ENCODE measurements around the gene MCM3.

Gene MCM3

GRCh38 chr6:52230685-52231084 lies 53.9 kb downstream of the MCM3 start:
- no peak overlapping the region for H3K4me3 ChIP-seq (replicated peaks in 1 of 2; ENCODE audit: low read depth in 2 of 2, low read length in 2 of 2)
- DNase-seq (ENCODE audit: low read depth in 2 of 2): no peak
- TF ChIP-seq CTCF (IDR thresholded peaks at IDR 0.05; ENCODE audit: low read depth, low read length): no peak

GRCh38 chr6:52227495-52227894 lies 57.0 kb downstream of the MCM3 start:
- TF ChIP-seq CTCF (IDR thresholded peaks at IDR 0.05; ENCODE audit: low read depth, low read length): no peak
- no peak overlapping the region for H3K4me3 ChIP-seq (replicated peaks in 1 of 2; ENCODE audit: low read depth in 2 of 2, low read length in 2 of 2)
- no peak for DNase-seq (ENCODE audit: low read depth in 2 of 2)

GRCh38 chr6:52221302-52221701 lies 63.2 kb downstream of the MCM3 start:
- no peak for DNase-seq (ENCODE audit: low read depth in 2 of 2)
- no peak for TF ChIP-seq CTCF (IDR thresholded peaks at IDR 0.05; ENCODE audit: low read depth, low read length)
- H3K4me3 ChIP-seq (replicated peaks in 1 of 2; ENCODE audit: low read depth in 2 of 2, low read length in 2 of 2): no peak overlapping the region

GRCh38 chr6:52217761-52218160 lies 66.8 kb downstream of the MCM3 start:
- no peak overlapping the region for H3K4me3 ChIP-seq (replicated peaks in 1 of 2; ENCODE audit: low read depth in 2 of 2, low read length in 2 of 2)
- DNase-seq (ENCODE audit: low read depth in 2 of 2): no peak
- no peak for TF ChIP-seq CTCF (IDR thresholded peaks at IDR 0.05; ENCODE audit: low read depth, low read length)

GRCh38 chr6:52216932-52217575 lies 67.5 kb downstream of the MCM3 start:
- no peak for DNase-seq (ENCODE audit: low read depth in 2 of 2)
- no peak for TF ChIP-seq CTCF (IDR thresholded peaks at IDR 0.05; ENCODE audit: low read depth, low read length)
- H3K4me3 ChIP-seq (replicated peaks in 1 of 2; ENCODE audit: low read depth in 2 of 2, low read length in 2 of 2): no peak overlapping the region

- H3K4me3 ChIP-seq (replicated peaks in 1 of 2; ENCODE audit: low read depth in 2 of 2, low read length in 2 of 2): no peak overlapping the region
- TF ChIP-seq CTCF (IDR thresholded peaks at IDR 0.05; ENCODE audit: low read depth, low read length): no peak
- DNase-seq (ENCODE audit: low read depth in 2 of 2): no peak
These were observed 68.8 kb downstream of the MCM3 start for GRCh38 chr6:52215787-52216186.
